Hepatocyte (in vitro differentiated cells): Measurements from ENCODE around the gene DIP2B.

Experiments
- CTCF ChIP-seq: fragments of 200-600 bp; sonication (generic); IDR thresholded peaks from 2 replicates; pipeline ENCODE4 v1.5.1; 2016; ENCODE audit warnings: antibody characterized with exemption, mild to moderate bottlenecking; ENCODE audit not compliant: poor library complexity
- EZH2phosphoT487 ChIP-seq: fragments of 200-600 bp; sonication (generic); IDR thresholded peaks from one replicate; pipeline ENCODE4 v1.6.1; 2018; ENCODE audit warnings: antibody characterized with exemption, mild to moderate bottlenecking, low read depth, moderate library complexity; ENCODE audit not compliant: unreplicated experiment, severe bottlenecking

- TF ChIP-seq EZH2phosphoT487 (no peak), CTCF (no peak)
These were observed 99.2 kb downstream of the DIP2B start for GRCh38 chr12:50603817-50604639.
